Stimulated activated CD8-positive, alpha-beta memory T cell treated with anti-CD3 and anti-CD28 coated beads, Interleukin-12 subunit alpha, Interleukin-12 subunit beta, amount 100 ng/mL, for 24 hours (primary cell): ENCODE measurements around the gene GALNT15.

Experiments
- DNase-seq: peaks from one replicate; pipeline ENCODE4 v3.0.0-alpha.2; 2020; ENCODE audit errors: extremely low read depth

GALNT15 gene

GRCh38 chr3:16227566-16227965, 53.1 kb downstream of the GALNT15 start:
- DNase-seq, result no peak

- DNase-seq, result no peak
These were observed 55.2 kb downstream of the GALNT15 start for GRCh38 chr3:16229681-16230080.

GRCh38 chr3:16231983-16232382, 57.5 kb downstream of the GALNT15 start:
- DNase-seq, result no peak

- DNase-seq, result no peak
These were observed 59.3 kb downstream of the GALNT15 start for GRCh38 chr3:16233806-16234205.

GRCh38 chr3:16234281-16234680, 59.8 kb downstream of the GALNT15 start:
- DNase-seq, result no peak

GRCh38 chr3:16236030-16236639, 61.7 kb downstream of the GALNT15 start:
- DNase-seq, result no peak

- no peak for DNase-seq
These were observed 62.4 kb downstream of the GALNT15 start for GRCh38 chr3:16236856-16237393.

DNA sequence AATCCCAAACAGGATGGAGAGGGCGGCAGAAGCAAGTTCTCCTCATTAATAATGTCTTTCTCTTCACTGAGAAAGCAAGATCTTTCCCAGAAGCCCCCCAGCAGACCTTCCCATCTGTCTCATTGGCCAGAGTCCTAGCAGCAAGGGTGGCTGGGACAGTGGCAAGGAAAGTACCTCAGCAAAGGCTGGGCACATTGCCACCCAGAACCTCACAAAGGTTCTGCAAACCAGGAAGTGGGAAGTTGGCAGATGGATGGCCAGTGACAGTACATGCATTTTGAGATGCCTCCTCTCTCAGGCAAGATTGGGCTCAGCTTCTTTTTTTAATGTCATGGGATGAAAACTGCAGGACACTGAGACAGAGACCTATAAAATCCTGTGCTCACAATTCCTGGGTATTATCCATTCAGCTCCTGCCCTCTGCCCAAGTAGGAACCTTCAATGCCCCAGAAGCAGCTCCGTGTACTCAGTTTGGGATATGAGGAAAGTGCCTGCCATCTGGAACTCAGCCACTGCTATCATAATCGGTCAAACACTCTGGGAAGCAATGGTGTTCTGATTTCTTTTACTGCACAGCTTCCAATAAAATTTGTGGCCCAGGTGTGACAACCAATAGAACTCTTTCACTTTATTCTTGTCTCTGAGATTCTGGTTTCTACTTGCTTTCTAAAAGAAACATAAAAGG, 64.7 kb downstream of the GALNT15 start:
- no peak for DNase-seq

- no peak for DNase-seq
These were observed 65.3 kb downstream of the GALNT15 start for GRCh38 chr3:16239780-16240179.

DNA sequence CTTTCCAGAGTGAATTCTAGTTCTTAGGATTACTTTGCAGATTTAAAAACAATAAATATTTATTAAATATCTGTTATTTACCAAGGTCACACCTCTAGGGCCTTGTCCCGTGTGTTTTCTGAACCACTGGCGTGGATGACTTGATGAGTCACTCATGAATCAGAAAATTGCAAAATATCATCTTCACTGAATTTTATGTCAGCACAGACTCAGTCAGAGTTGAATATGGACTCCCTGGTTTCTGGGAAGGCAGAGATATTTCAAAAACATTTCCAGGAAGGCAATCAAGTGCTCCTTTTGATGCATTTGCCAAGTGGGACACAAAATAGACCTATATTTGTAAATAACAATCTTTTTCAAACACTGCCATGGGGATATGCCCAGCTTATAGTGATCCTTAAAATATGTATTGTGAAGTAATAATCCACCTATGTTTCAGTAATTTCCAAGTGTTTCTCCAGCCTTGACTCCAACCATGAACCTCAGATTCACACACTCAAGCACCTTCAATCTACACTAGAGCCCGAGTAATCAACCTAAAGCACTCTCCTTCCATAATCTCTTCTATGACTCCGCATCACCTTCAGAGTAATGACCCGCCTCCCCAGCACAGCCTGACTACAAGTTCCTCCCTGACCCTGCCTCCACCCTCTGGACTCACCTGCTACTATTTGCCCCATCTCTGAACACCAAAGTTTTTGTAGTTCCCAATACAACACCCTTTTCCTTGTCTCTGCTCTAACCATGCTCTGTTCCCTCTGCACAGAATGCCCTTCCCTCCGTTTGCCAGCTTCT, 65.9 kb downstream of the GALNT15 start:
- no peak for DNase-seq

DNA sequence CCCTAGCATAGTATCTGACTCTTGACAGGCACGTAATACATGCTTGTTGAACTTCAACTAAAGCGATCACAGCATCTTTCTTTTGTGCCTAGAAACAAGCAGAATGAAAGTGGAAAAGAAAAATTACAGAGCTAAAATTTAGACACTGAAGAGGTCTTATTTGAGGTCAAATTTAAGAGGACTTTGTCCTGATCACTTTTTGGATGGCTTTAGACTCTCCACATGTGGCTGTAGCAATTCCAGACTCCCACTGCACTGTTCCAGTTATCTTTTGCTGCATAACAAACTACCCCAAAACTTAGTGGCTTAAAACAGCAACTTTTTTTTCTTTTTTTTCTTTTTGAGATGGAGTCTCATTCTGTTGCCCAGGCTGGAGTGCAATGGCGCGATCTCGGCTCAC, 66.7 kb downstream of the GALNT15 start:
- DNase-seq, result no peak

GRCh38 chr3:16242177-16242576, 67.7 kb downstream of the GALNT15 start:
- no peak for DNase-seq

- no peak for DNase-seq
These were observed 69.4 kb downstream of the GALNT15 start for GRCh38 chr3:16243706-16244490.

DNA sequence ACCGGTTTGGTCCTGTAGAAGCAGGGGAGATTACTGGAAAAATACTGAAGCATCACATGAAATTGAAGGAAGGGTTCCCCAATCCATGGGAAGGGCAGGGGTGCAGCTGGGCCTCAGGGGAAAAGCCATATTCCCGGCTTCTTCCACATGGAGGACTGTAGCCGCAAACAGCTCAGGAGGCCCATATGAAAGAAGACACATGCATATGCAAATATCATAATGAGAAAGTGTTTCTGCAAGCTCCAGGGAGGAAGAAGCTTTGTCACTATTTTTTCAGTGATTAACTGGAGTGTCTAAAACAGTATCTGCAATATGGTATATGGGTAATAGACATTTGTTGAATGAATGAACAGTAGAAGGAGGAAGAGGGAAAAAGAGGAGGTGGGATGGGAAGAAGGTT, 71.1 kb downstream of the GALNT15 start:
- DNase-seq, result no peak

DNA sequence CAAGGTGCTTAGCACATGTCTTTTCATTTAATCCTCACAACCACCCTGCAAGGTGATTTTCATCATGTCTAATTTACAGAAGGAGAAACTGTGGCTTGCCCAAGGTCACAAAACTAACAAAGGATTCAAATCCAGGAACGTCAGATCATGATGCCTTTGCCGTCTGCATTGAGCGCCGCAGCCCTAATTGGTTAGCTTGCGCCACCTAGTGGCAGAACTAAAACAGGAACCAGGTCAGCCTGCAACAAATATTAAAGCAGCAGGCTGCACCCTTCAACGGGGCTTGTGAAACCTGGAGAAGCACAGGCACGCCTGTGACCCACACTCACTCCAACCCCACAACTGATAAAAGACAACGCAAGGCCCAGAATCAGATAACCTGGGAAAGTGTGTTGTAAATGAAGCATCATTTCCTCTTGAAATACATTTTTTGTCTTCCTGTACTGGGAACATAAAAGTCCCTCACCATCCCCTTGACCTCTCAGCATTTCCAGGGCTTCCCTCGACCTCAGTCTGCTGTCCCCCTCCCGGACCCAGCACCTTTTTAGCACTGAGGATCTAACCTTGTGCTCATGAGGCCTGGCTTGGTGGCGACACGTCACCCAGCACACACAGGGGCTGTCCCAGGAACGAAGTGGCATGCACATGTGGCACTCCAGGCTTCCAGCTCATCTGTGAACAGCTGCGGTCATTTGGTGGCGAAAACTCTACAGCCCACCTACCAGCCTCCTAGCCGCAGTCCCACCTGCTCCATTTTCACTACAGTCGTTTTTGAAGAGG, 73.0 kb downstream of the GALNT15 start:
- peak; percentile 26 for DNase-seq

DNA sequence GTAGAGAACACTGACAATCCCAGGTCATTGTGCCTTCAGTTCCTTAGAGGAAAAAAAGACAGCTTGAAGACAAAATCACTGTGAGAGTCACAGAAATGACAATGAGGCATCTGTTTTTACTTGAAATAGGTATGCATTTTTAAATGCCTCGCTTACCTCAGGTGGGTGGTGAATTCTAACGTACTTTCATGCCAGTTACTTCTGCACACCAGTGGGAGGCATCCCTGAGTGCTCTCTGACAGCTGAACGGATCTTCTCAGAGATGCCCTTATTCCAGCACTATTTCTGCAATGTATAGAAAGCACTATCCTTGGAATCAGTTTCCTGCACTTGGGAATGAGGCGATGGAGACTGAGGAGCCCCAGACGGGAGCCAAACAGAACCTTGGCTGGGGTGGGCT, 74.1 kb downstream of the GALNT15 start:
- DNase-seq, result no peak

DNA sequence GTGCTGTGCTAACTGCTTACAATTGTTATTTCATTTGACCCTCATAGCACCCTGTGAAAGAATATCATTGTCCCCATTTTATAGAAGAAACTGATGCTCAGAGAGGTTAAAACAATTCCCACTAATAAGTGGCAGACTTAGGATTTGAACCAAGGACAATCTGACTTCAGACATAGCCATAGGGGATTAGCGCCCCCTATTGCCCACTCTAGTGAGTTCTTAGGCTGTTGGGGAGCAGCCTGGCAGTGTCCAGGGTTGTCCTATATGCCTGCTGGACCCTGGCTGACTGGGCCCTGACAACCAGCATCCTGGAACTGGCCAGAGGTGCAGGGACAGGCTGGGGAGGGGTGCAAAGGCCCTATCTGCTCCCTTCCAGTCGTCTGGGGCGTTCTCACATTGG, 74.9 kb downstream of the GALNT15 start:
- no peak for DNase-seq

GRCh38 chr3:16249886-16250285, 75.4 kb downstream of the GALNT15 start:
- no peak for DNase-seq

DNA sequence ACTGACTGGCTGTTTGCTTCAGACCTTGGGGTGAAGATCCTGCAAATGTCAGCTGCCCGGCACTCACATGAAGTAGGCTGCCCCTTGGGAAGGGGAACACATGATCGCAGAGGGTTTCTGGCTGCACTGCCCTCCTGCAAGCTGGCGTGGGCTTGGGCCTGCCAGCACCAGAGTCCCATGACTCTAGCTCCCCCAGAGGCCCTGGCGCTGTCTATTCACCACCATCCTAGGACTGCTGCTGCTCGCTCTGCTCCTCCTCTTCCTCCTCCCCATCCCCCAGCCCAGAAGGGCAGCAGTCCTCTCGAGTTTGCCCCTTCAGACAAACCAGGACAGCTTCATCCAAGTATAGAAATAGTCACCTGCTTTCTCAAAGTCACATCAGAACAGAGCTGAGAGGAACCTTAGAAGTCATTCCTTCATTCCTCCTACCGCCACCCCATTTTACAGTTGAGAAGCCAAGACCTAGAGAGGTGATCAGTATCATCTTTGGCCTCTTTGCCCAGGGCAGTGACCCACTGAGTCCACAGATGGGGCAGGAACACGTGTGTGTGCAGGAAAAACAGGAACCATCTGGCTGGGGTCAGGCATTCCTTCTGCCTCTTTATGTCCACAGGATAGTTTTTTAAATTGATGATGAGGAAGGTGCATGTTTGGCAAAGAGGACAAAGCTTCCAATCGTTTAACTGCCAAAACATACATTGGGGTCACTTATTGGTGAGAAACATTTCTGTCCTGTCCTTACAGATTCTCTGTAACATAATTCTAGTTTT, 77.0 kb downstream of the GALNT15 start:
- no peak for DNase-seq

DNA sequence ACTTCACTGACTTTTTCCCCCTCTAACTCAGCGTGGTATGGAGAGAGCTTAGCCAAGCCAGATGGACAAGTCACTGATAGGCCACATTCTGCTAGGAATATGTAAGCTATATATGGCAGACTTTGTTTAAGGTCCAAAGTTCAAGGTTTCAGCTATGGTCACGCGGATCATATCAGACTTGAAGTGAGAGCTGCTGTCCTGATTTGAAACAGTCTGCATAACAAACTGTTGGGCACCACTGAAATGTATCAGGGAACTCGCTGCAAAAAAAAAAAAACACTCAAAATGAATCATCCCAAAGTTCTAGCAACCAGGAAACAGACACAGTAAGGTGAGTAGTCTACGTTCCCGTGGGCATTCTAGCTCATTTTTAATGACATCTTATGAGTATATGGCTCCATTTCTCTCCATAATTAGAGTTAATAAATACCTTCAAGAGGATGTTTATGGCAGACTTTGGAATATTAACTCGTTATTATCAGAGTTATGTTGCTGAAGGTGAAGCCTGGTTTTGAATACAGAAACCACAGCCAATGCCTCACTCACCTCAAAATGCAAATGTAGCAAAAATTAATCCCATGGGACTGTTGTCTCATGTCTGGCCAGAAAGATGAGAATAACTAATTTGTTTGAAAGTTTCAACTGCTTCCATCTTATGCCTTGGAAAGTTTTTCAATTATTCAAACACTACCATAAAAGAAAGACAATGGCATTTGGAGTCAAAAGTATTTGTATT, 77.9 kb downstream of the GALNT15 start:
- no peak for DNase-seq
